Activated naive CD8-positive, alpha-beta T cell treated with anti-CD3 and anti-CD28 coated beads for 36 hours (primary cell): Measurements from ENCODE around the gene UBE2D1. TPM values are rescaled to one million over a fixed set of nuclear protein-coding genes. Genes with fewer than 3 reads are reported as not detected.
"Not testable (repeated sequence)": the region's sequence is repeated elsewhere in the genome, so short reads cannot be mapped to it uniquely, and the experiment has no call there.

ENCODE experiments used
- DNase-seq: peaks from one replicate; pipeline ENCODE4 v3.0.0; 2021
- H3K27ac Mint-ChIP-seq: one replicate; pipeline ENCODE4 v1.8.0; 2022; ENCODE audit warnings: mild to moderate bottlenecking, moderate library complexity, mixed read lengths
- H3K27me3 Mint-ChIP-seq: one replicate; pipeline ENCODE4 v1.8.0; 2022; ENCODE audit warnings: mild to moderate bottlenecking, mixed read lengths
- H3K36me3 Mint-ChIP-seq: one replicate; pipeline ENCODE4 v1.8.0; 2021; ENCODE audit warnings: mild to moderate bottlenecking, mixed read lengths
- H3K4me1 Mint-ChIP-seq: one replicate; pipeline ENCODE4 v1.8.0; 2021; ENCODE audit warnings: mixed read lengths
- H3K4me3 Mint-ChIP-seq: one replicate; pipeline ENCODE4 v1.8.0; 2022; ENCODE audit warnings: mild to moderate bottlenecking, moderate library complexity, mixed read lengths
- H3K9me3 Mint-ChIP-seq: one replicate; pipeline ENCODE4 v1.8.0; 2022; ENCODE audit warnings: mixed read lengths
- total RNA-seq, 2 experiments: library from RNA; stranded (reverse); gene quantifications; one replicate each; pipeline ENCODE4 v1.2.3, GENCODE V29; 2021

UBE2D1 gene
- total RNA-seq, 2 experiments from 2014 or later: 14.7 to 14.8 TPM

GRCh38 chr10:58384999-58385783 lies 50.4 kb downstream of the UBE2D1 start, which contains the start of gene TFAM:
Gene TFAM (plus strand): TSS chr10:58385410. CDS start chr10:58385548, 138 bp downstream.
- Mint-ChIP-seq H3K36me3 (peaks cover 31% of the 10 kb centered on the region), H3K4me1 (peaks cover 34% of the 10 kb centered on the region), H3K9me3 (no peaks in the 10 kb centered on the region), H3K27ac (peak within 1 kb of the TSS; percentile 96), H3K27me3 (no peaks in the 10 kb centered on the region), H3K4me3 (peak within 1 kb of the TSS; percentile 100)
- peak; percentile 92 for DNase-seq

- Mint-ChIP-seq H3K36me3 (peaks cover 31% of the 10 kb centered on the region), H3K4me1 (peaks cover 34% of the 10 kb centered on the region), H3K27me3 (no peaks in the 10 kb centered on the region), H3K9me3 (no peaks in the 10 kb centered on the region), H3K4me3 (peak overlapping the region; percentile 100), H3K27ac (peak overlapping the region; percentile 96)
- peak; percentile 14 for DNase-seq
These were observed 50.9 kb downstream of the UBE2D1 start for GRCh38 chr10:58385784-58386112.

- Mint-ChIP-seq H3K4me3 (no peak overlapping the region), H3K27ac (no peak overlapping the region), H3K9me3 (no peaks in the 10 kb centered on the region), H3K36me3 (peaks cover 43% of the 10 kb centered on the region), H3K4me1 (peaks cover 41% of the 10 kb centered on the region), H3K27me3 (no peaks in the 10 kb centered on the region)
- no peak for DNase-seq
These were observed 54.2 kb downstream of the UBE2D1 start for GRCh38 chr10:58389024-58389423.

- H3K9me3 Mint-ChIP-seq: no peaks in the 10 kb centered on the region
These were observed 58.5 kb downstream of the UBE2D1 start for GRCh38 chr10:58393317-58393716.

GRCh38 chr10:58394471-58394870 lies 59.7 kb downstream of the UBE2D1 start:
- peaks cover 24% of the 10 kb centered on the region for H3K4me1 Mint-ChIP-seq
- H3K27me3 Mint-ChIP-seq: no peaks in the 10 kb centered on the region
- no peak for DNase-seq
- peaks cover 42% of the 10 kb centered on the region for H3K36me3 Mint-ChIP-seq
- H3K27ac Mint-ChIP-seq: no peak overlapping the region
- H3K9me3 Mint-ChIP-seq: no peaks in the 10 kb centered on the region
- no peak overlapping the region for H3K4me3 Mint-ChIP-seq

More at GRCh38 chr10:58393317-58393716, 58.5 kb downstream of the UBE2D1 start:
- peaks cover 29% of the 10 kb centered on the region for H3K4me1 Mint-ChIP-seq
- no peak overlapping the region for H3K4me3 Mint-ChIP-seq
- no peaks in the 10 kb centered on the region for H3K27me3 Mint-ChIP-seq
- DNase-seq: no peak
- H3K27ac Mint-ChIP-seq: no peak overlapping the region
- peaks cover 45% of the 10 kb centered on the region for H3K36me3 Mint-ChIP-seq

GRCh38 chr10:58396057-58396456 lies 61.3 kb downstream of the UBE2D1 start:
- Mint-ChIP-seq H3K4me3 (no peak overlapping the region), H3K36me3 (peaks cover 44% of the 10 kb centered on the region)

GRCh38 chr10:58397830-58398229 lies 63.0 kb downstream of the UBE2D1 start:
- Mint-ChIP-seq H3K9me3 (no peaks in the 10 kb centered on the region), H3K36me3 (peaks cover 46% of the 10 kb centered on the region), H3K27me3 (no peaks in the 10 kb centered on the region), H3K4me1 (peaks cover 8% of the 10 kb centered on the region), H3K4me3 (no peak overlapping the region), H3K27ac (no peak overlapping the region)
- no peak for DNase-seq

More at GRCh38 chr10:58396057-58396456, 61.3 kb downstream of the UBE2D1 start:
- H3K4me1 Mint-ChIP-seq: peaks cover 18% of the 10 kb centered on the region
- no peak for DNase-seq
- no peak overlapping the region for H3K27ac Mint-ChIP-seq
- no peaks in the 10 kb centered on the region for H3K9me3 Mint-ChIP-seq
- no peaks in the 10 kb centered on the region for H3K27me3 Mint-ChIP-seq

- no peaks in the 10 kb centered on the region for H3K9me3 Mint-ChIP-seq
- H3K4me1 Mint-ChIP-seq: peaks cover 3% of the 10 kb centered on the region
- H3K27me3 Mint-ChIP-seq: no peaks in the 10 kb centered on the region
- peaks cover 40% of the 10 kb centered on the region for H3K36me3 Mint-ChIP-seq
- DNase-seq: no peak
- H3K27ac Mint-ChIP-seq: no peak overlapping the region
- H3K4me3 Mint-ChIP-seq: no peak overlapping the region
These were observed 64.6 kb downstream of the UBE2D1 start for GRCh38 chr10:58399410-58399809.

- Mint-ChIP-seq H3K36me3 (peaks cover 38% of the 10 kb centered on the region), H3K9me3 (no peaks in the 10 kb centered on the region), H3K4me3 (no peak overlapping the region), H3K27ac (no peak overlapping the region), H3K27me3 (no peaks in the 10 kb centered on the region), H3K4me1 (no peaks in the 10 kb centered on the region)
- no peak for DNase-seq
These were observed 65.8 kb downstream of the UBE2D1 start for GRCh38 chr10:58400609-58401008.

- Mint-ChIP-seq H3K27ac (no peak overlapping the region), H3K9me3 (no peaks in the 10 kb centered on the region), H3K36me3 (peaks cover 22% of the 10 kb centered on the region), H3K4me1 (no peaks in the 10 kb centered on the region), H3K4me3 (no peak overlapping the region), H3K27me3 (no peaks in the 10 kb centered on the region)
- DNase-seq: no peak
These were observed 69.2 kb downstream of the UBE2D1 start for GRCh38 chr10:58404001-58404400.

GRCh38 chr10:58409956-58410610 lies 75.3 kb downstream of the UBE2D1 start:
- Mint-ChIP-seq H3K4me3 (no peak overlapping the region), H3K36me3 (no peaks in the 10 kb centered on the region), H3K4me1 (no peaks in the 10 kb centered on the region), H3K27ac (no peak overlapping the region), H3K9me3 (peaks cover 1% of the 10 kb centered on the region), H3K27me3 (no peaks in the 10 kb centered on the region)
- no peak for DNase-seq

- no peak overlapping the region for H3K27ac Mint-ChIP-seq
- H3K4me1 Mint-ChIP-seq: no peaks in the 10 kb centered on the region
- no peak for DNase-seq
- H3K27me3 Mint-ChIP-seq: no peaks in the 10 kb centered on the region
- H3K4me3 Mint-ChIP-seq: no peak overlapping the region
- H3K9me3 Mint-ChIP-seq: peaks cover 1% of the 10 kb centered on the region
- no peaks in the 10 kb centered on the region for H3K36me3 Mint-ChIP-seq
These were observed 77.7 kb downstream of the UBE2D1 start for GRCh38 chr10:58412502-58412961.

GRCh38 chr10:58414270-58415041 lies 79.7 kb downstream of the UBE2D1 start:
- H3K36me3 Mint-ChIP-seq: peaks cover 2% of the 10 kb centered on the region
- no peak for DNase-seq
- no peaks in the 10 kb centered on the region for H3K27me3 Mint-ChIP-seq
- H3K4me1 Mint-ChIP-seq: no peaks in the 10 kb centered on the region
- H3K4me3 Mint-ChIP-seq: no peak overlapping the region
- peaks cover 1% of the 10 kb centered on the region for H3K9me3 Mint-ChIP-seq
- H3K27ac Mint-ChIP-seq: no peak overlapping the region

GRCh38 chr10:58415757-58416156 lies 81.0 kb downstream of the UBE2D1 start:
- no peak for DNase-seq
- no peak overlapping the region for H3K4me3 Mint-ChIP-seq
- no peaks in the 10 kb centered on the region for H3K4me1 Mint-ChIP-seq
- H3K36me3 Mint-ChIP-seq: peaks cover 2% of the 10 kb centered on the region
- no peak overlapping the region for H3K27ac Mint-ChIP-seq
- H3K9me3 Mint-ChIP-seq: peaks cover 3% of the 10 kb centered on the region
- H3K27me3 Mint-ChIP-seq: no peaks in the 10 kb centered on the region

- DNase-seq, H3K27ac Mint-ChIP-seq, H3K27me3 Mint-ChIP-seq, H3K4me3 Mint-ChIP-seq, H3K36me3 Mint-ChIP-seq, H3K9me3 Mint-ChIP-seq, H3K4me1 Mint-ChIP-seq: not testable (repeated sequence)
These were observed 83.1 kb downstream of the UBE2D1 start for GRCh38 chr10:58417902-58418301.
